ENCODE measurements around the gene AQR. TPM values are rescaled to one million over a fixed set of nuclear protein-coding genes. Genes with fewer than 3 reads are reported as not detected.

The AQR gene
- total and polyA plus RNA-seq, 2 of the 4 experiments (the other 2 are of a cell fraction), result 17.9 to 29.6 TPM

GRCh38 chr15:34820110-34820509 lies 149.4 kb downstream of the AQR start:
- no peak overlapping the region for H3K56ac ChIP-seq (ENCODE audit: extremely low read depth, insufficient read depth, low read length)
- no peak overlapping the region for H3K9ac ChIP-seq (ENCODE audit: low read depth, low read length)
- WGBS, 2 experiments (ENCODE audit: extremely low coverage in 2 of 2, insufficient read length in 1 of 2), result 80% methylated on average over 1 of the region's 5 CpGs; no CpG with 5 or more reads in 1 of the 2 experiments
- H4K5ac ChIP-seq (ENCODE audit: low read depth, low read length), result no peak overlapping the region
- H2BK120ac ChIP-seq (ENCODE audit: low read depth, low read length), result no peak overlapping the region
- no peak overlapping the region for H2AK9ac ChIP-seq (replicated peaks; ENCODE audit: low read depth, low read length, poor library complexity)
- no peak overlapping the region for H3K27ac ChIP-seq (ENCODE audit: insufficient read depth, low read length)
- no peak overlapping the region for H4K8ac ChIP-seq (ENCODE audit: low read depth in 2 of 2, low read length in 2 of 2)
- H3K18ac ChIP-seq (ENCODE audit: low read depth, low read length), result no peak overlapping the region
- H3K4me2 ChIP-seq (ENCODE audit: low read depth, low read length), result no peak overlapping the region
- H4K91ac ChIP-seq (ENCODE audit: insufficient read depth, low read depth, low read length), result no peak overlapping the region
- H3K79me1 ChIP-seq (ENCODE audit: low read depth in 1 of 2, low read length in 2 of 2), result no peaks in the 10 kb centered on the region
- H3K9me3 ChIP-seq (ENCODE audit: control insufficient read depth, insufficient read depth, low read length), result no peaks in the 10 kb centered on the region
- peaks cover 4% of the 10 kb centered on the region for H3K4me1 ChIP-seq (ENCODE audit: control insufficient read depth, insufficient read depth, low read length)
- no peak for ATAC-seq (ENCODE audit: low read depth)
- no peak overlapping the region for H2BK15ac ChIP-seq (ENCODE audit: low read depth, low read length)
- no TSS peak for BruUV-seq (replicated peaks)
- no peaks in the 10 kb centered on the region for H3K36me3 ChIP-seq (ENCODE audit: control insufficient read depth, insufficient read depth, low read length)
- ChIA-PET CTCF (no interaction called here), POLR2A (ENCODE audit: unreplicated experiment) (no interaction called here)
- TF ChIP-seq ELK1 (IDR thresholded peaks at IDR 0.05; ENCODE audit: borderline replicate concordance, low read depth, low read length), result no peak
- no peak for TF ChIP-seq FOS (IDR thresholded peaks at IDR 0.05; ENCODE audit: low read depth, low read length)
- H2BK5ac ChIP-seq (ENCODE audit: low read depth, low read length, poor library complexity, severe bottlenecking), result no peak overlapping the region
- no peak overlapping the region for H3K4me3 ChIP-seq (ENCODE audit: insufficient read depth, low read depth, low read length)
- no peak overlapping the region for H3K14ac ChIP-seq (replicated peaks; ENCODE audit: low read depth, low read length)
- intact Hi-C loops (cut with micrococcal nuclease), result no loop called here
- peaks cover 3% of the 10 kb centered on the region; the same call in 1 of the 2 replicates for H3K9me1 ChIP-seq (ENCODE audit: insufficient read depth, low read length)
- no peaks in the 10 kb centered on the region for H4K20me1 ChIP-seq (ENCODE audit: insufficient read depth, low read length)
- H2AFZ ChIP-seq (replicated peaks; ENCODE audit: low read length, poor library complexity), result no peak overlapping the region
- no peak overlapping the region for H2BK20ac ChIP-seq (ENCODE audit: low read depth, low read length)
- peaks cover 4% of the 10 kb centered on the region for H3K27me3 ChIP-seq (ENCODE audit: control insufficient read depth, insufficient read depth, low read length)
- dilution Hi-C loops (cut with HindIII; ENCODE audit: low sequenced_read_pairs, unreplicated experiment), result no loop called here
- H3K4ac ChIP-seq (ENCODE audit: low read depth, low read length), result no peak overlapping the region
- in situ Hi-C loops (cut with MboI; ENCODE audit: low sequenced_read_pairs), result no loop called here
- DNase-seq, result no peak
- no peak overlapping the region for H2AK5ac ChIP-seq (ENCODE audit: low read depth, low read length)
- no peak overlapping the region for H3K23ac ChIP-seq (ENCODE audit: low read depth, low read length)

All from IMR-90 (cell line).